WTC11 (cell line): ENCODE data around the gene BTN2A1. TPM values are rescaled to one million over a fixed set of nuclear protein-coding genes. Genes with fewer than 3 reads are reported as not detected.
"Not testable (repeated sequence)": the region's sequence is repeated elsewhere in the genome, so short reads cannot be mapped to it uniquely, and the experiment has no call there.

Source experiments
- ATAC-seq: fragments of 200-7000 bp; cut with Tn5 transposase; 2 replicates; pipeline ENCODE4 v1.10.0; 2021; ENCODE audit warnings: mild to moderate bottlenecking, moderate library complexity
- CTCF ChIA-PET: fragments of 300-600 bp; sonication (Branson Sonifier 250); formaldehyde crosslinking; loops from one replicate; lab custom pipeline; 2021; ENCODE audit warnings: antibody characterized with exemption; lab: Charles Lee
- POLR2A ChIA-PET: fragments of 350-600 bp; sonication (Branson Sonifier 250); formaldehyde crosslinking; loops from one replicate; lab custom pipeline; 2021; ENCODE audit warnings: antibody characterized with exemption; lab: Charles Lee
- DNase-seq: peaks from one replicate; pipeline ENCODE4 v3.0.0; 2021; ENCODE audit warnings: low spot score
- H3K27ac Mint-ChIP-seq: 2 replicates; pipeline ENCODE4 v1.8.0; 2021; ENCODE audit warnings: mixed read lengths
- H3K27me3 Mint-ChIP-seq: 2 replicates; pipeline ENCODE4 v1.8.0; 2021; ENCODE audit warnings: low read depth, mild to moderate bottlenecking, moderate library complexity, mixed read lengths
- H3K36me3 Mint-ChIP-seq: 2 replicates; pipeline ENCODE4 v1.8.0; 2021; ENCODE audit warnings: mixed read lengths
- H3K4me1 Mint-ChIP-seq: 2 replicates; pipeline ENCODE4 v1.8.0; 2022; ENCODE audit warnings: mixed read lengths
- H3K4me3 Mint-ChIP-seq: 2 replicates; pipeline ENCODE4 v1.8.0; 2021; ENCODE audit warnings: mild to moderate bottlenecking, moderate library complexity, mixed read lengths
- H3K9me3 Mint-ChIP-seq: 2 replicates; pipeline ENCODE4 v1.8.0; 2021; ENCODE audit warnings: mixed read lengths
- ATF1 ChIP-seq: sonication (generic); formaldehyde crosslinking; IDR thresholded peaks from 2 replicates; pipeline ENCODE4 v1.8.1; 2023; ENCODE audit warnings: mild to moderate bottlenecking, moderate library complexity, missing genetic modification reagents
- CREB1 ChIP-seq: sonication (generic); formaldehyde crosslinking; IDR thresholded peaks from 2 replicates; pipeline ENCODE4 v1.8.0; 2023; ENCODE audit warnings: mild to moderate bottlenecking, missing genetic modification reagents
- GABPB1 ChIP-seq: sonication (generic); formaldehyde crosslinking; IDR thresholded peaks from 2 replicates; pipeline ENCODE4 v1.8.1; 2023; ENCODE audit warnings: mild to moderate bottlenecking, missing genetic modification reagents
- HMGXB4 ChIP-seq: sonication (generic); formaldehyde crosslinking; IDR thresholded peaks from 2 replicates; pipeline ENCODE4 v1.8.1; 2023; ENCODE audit warnings: mild to moderate bottlenecking, moderate library complexity, missing genetic modification reagents
- NFE2L1 ChIP-seq: sonication (generic); formaldehyde crosslinking; IDR thresholded peaks from 2 replicates; pipeline ENCODE4 v1.8.1; 2023; ENCODE audit warnings: missing genetic modification reagents
- NFYB ChIP-seq: sonication (generic); formaldehyde crosslinking; conservative IDR thresholded peaks from 2 replicates; pipeline ENCODE4 v1.8.0; 2022; ENCODE audit warnings: low read depth, missing genetic modification reagents
- TEAD4 ChIP-seq: sonication (generic); formaldehyde crosslinking; IDR thresholded peaks from 2 replicates; pipeline ENCODE4 v1.8.0; 2022; ENCODE audit warnings: mild to moderate bottlenecking, missing genetic modification reagents
- ZNF425 ChIP-seq: fragments of 250-450 bp; sonication (Bioruptor Pico); conservative IDR thresholded peaks from 2 replicates; pipeline ENCODE4 v1.9.0; 2021; ENCODE audit warnings: mild to moderate bottlenecking
- ZNF532 ChIP-seq: fragments of 250-450 bp; sonication (Bioruptor Pico); IDR thresholded peaks from 2 replicates; pipeline ENCODE4 v1.9.0; 2021; ENCODE audit warnings: mild to moderate bottlenecking, borderline replicate concordance
- total RNA-seq: library from RNA; stranded (reverse); gene quantifications from 3 replicates; pipeline ENCODE4 v1.2.3, GENCODE V29; 2021

BTN2A1 gene
- total RNA-seq, 1 experiment from 2014 or later: 9.9 TPM

- ATAC-seq: no peak
- CTCF ChIA-PET: no interaction called here
- peaks cover 19% of the 10 kb centered on the region for H3K27me3 Mint-ChIP-seq
Measured at GRCh38 chr6:26416288-26416687, 41.5 kb upstream of the BTN2A1 start.

GRCh38 chr6:26418077-26418476 lies 39.7 kb upstream of the BTN2A1 start:
- POLR2A ChIA-PET, H3K27ac Mint-ChIP-seq, DNase-seq, ATAC-seq, H3K4me3 Mint-ChIP-seq, H3K4me1 Mint-ChIP-seq: not testable (repeated sequence)
- Mint-ChIP-seq H3K9me3 (peaks cover 29% of the 10 kb centered on the region), H3K27me3 (peaks cover 19% of the 10 kb centered on the region), H3K36me3 (peaks cover 13% of the 10 kb centered on the region)
- CTCF ChIA-PET: interaction anchor here (1.4 kb wide), 1 partner anchor 76 kb away, joined by 4 read pairs; no protein-coding TSS in a partner anchor

More at GRCh38 chr6:26416288-26416687, 41.5 kb upstream of the BTN2A1 start:
- Mint-ChIP-seq H3K27ac (no peak overlapping the region), H3K36me3 (peaks cover 13% of the 10 kb centered on the region)
- POLR2A ChIA-PET: no interaction called here
- no peak for DNase-seq
- TF ChIP-seq ATF1 (CRISPR knock-in tag): no peak
- no peak for TF ChIP-seq NFE2L1
- TF ChIP-seq, all 79 proteins: peak for 0
- peaks cover 29% of the 10 kb centered on the region for H3K9me3 Mint-ChIP-seq
- peaks cover 11% of the 10 kb centered on the region for H3K4me1 Mint-ChIP-seq
- H3K4me3 Mint-ChIP-seq: no peak overlapping the region

- CTCF ChIA-PET: interaction anchor here (1.4 kb wide), 1 partner anchor 77 kb away, joined by 4 read pairs; no protein-coding TSS in a partner anchor
- H3K4me3 Mint-ChIP-seq, H3K27ac Mint-ChIP-seq, DNase-seq, ATAC-seq, POLR2A ChIA-PET, H3K4me1 Mint-ChIP-seq: not testable (repeated sequence)
- Mint-ChIP-seq H3K27me3 (peaks cover 19% of the 10 kb centered on the region), H3K9me3 (peaks cover 29% of the 10 kb centered on the region), H3K36me3 (peaks cover 17% of the 10 kb centered on the region)
Measured at GRCh38 chr6:26418795-26419194, 39.0 kb upstream of the BTN2A1 start.

- Mint-ChIP-seq H3K4me1 (peaks cover 4% of the 10 kb centered on the region), H3K4me3 (no peak overlapping the region), H3K27me3 (peaks cover 16% of the 10 kb centered on the region), H3K27ac (no peak overlapping the region), H3K36me3 (peaks cover 17% of the 10 kb centered on the region), H3K9me3 (peaks cover 29% of the 10 kb centered on the region)
- peak; percentile 24 for DNase-seq
- POLR2A ChIA-PET: interaction anchor here (0.6 kb wide), 1 partner anchor 150 kb away, joined by 3 read pairs; a partner anchor contains a TSS
- CTCF ChIA-PET: interaction anchor here (1.0 to 2.6 kb wide), 4 partner anchors 8 to 79 kb away, joined by 3 to 25 read pairs (median 6); no protein-coding TSS in a partner anchor
- peak; percentile 38 for ATAC-seq
- TF ChIP-seq GABPB1 (CRISPR knock-in tag) (peak; percentile 34; the same call in 1 of the 2 replicates), CREB1 (no peak)
Measured at GRCh38 chr6:26420688-26421171, 37.0 kb upstream of the BTN2A1 start.

GRCh38 chr6:26421259-26422144 lies 36.3 kb upstream of the BTN2A1 start:
- no peak overlapping the region for H3K27ac Mint-ChIP-seq
- ChIA-PET POLR2A (interaction anchor here (0.6 kb wide), 1 partner anchor 150 kb away, joined by 3 read pairs; a partner anchor contains a TSS), CTCF (interaction anchor here (1.0 to 2.6 kb wide), 4 partner anchors 9 to 80 kb away, joined by 3 to 25 read pairs (median 6); no protein-coding TSS in a partner anchor)
- peaks cover 4% of the 10 kb centered on the region for H3K4me1 Mint-ChIP-seq
- DNase-seq (peak; percentile 69), ATAC-seq (peak; percentile 98)
- H3K27me3 Mint-ChIP-seq: peaks cover 11% of the 10 kb centered on the region
- peaks cover 26% of the 10 kb centered on the region for H3K9me3 Mint-ChIP-seq
- H3K4me3 Mint-ChIP-seq: no peak overlapping the region
- TF ChIP-seq ZNF425 (CRISPR knock-in tag) (no peak), HMGXB4 (CRISPR knock-in tag) (no peak), TEAD4 (CRISPR knock-in tag) (no peak), NFYB (CRISPR knock-in tag) (peak; percentile 29; the same call in 1 of the 2 replicates), ZNF532 (CRISPR knock-in tag) (no peak)
- H3K36me3 Mint-ChIP-seq: peaks cover 21% of the 10 kb centered on the region
